GM12891 (cell line): ENCODE results near the gene PHACTR3.

Experiments
- PAX5 ChIP-seq: IDR thresholded peaks from 2 replicates; pipeline ENCODE4 v1.6.1; 2011; ENCODE audit warnings: low read length, moderate library complexity, mild to moderate bottlenecking; ENCODE audit not compliant: insufficient read depth, severe bottlenecking
- POLR2A ChIP-seq: IDR thresholded peaks from 2 replicates; pipeline ENCODE4 v1.6.1; 2011; ENCODE audit warnings: low read depth, low read length, control low read depth
- POLR2AphosphoS5 ChIP-seq: IDR thresholded peaks from 2 replicates; pipeline ENCODE4 v1.6.1; 2011; ENCODE audit warnings: low read depth, low read length, control low read depth
- POU2F2 ChIP-seq: IDR thresholded peaks from 2 replicates; pipeline ENCODE4 v1.6.1; 2011; ENCODE audit warnings: low read depth, mild to moderate bottlenecking, control low read depth, low read length, moderate library complexity
- SPI1 ChIP-seq: IDR thresholded peaks from 2 replicates; pipeline ENCODE4 v1.6.1; 2011; ENCODE audit warnings: low read depth, low read length, control low read depth
- TAF1 ChIP-seq: IDR thresholded peaks from 2 replicates; pipeline ENCODE4 v1.6.1; 2011; ENCODE audit warnings: low read depth, low read length, control low read depth

DNA sequence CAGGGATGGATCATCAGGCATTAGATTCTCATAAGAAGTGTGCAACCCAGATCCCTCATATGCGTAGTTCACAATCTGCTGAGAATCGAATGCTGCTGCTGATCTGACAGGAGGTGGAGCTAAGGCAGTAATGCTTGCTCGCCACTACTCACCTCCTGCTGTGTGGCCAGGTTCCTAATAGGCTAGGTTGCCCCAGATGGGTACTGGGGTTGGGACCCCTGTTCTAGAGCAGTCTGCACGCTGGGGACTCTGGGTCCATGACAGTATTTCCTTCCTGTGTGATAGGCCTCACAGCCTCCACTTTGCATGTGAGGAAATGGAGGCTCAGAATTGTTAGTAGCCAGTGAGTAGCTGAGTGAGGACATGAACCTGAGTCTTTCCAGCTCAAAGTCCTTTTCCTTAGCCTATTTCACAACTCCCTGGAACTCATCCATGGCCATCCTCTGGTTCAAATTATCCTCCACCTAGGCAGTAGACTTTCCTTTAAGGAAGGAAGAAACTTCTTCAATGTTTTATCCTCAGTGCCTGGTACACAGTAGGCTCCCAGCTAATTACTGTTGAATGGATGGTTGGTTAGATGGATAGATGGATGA is 211.9 kb downstream of the PHACTR3 start:
- TF ChIP-seq POLR2AphosphoS5 (no peak), TAF1 (no peak), POLR2A (no peak), POU2F2 (no peak), SPI1 (no peak), PAX5 (no peak)
